ENCODE measurements around the gene APOA1. TPM values are rescaled to one million over a fixed set of nuclear protein-coding genes. Genes with fewer than 3 reads are reported as not detected.

APOA1 gene
- total and polyA plus RNA-seq, 2 of the 4 experiments (the other 2 are of a cell fraction), result 0.18 to 0.89 TPM

DNA sequence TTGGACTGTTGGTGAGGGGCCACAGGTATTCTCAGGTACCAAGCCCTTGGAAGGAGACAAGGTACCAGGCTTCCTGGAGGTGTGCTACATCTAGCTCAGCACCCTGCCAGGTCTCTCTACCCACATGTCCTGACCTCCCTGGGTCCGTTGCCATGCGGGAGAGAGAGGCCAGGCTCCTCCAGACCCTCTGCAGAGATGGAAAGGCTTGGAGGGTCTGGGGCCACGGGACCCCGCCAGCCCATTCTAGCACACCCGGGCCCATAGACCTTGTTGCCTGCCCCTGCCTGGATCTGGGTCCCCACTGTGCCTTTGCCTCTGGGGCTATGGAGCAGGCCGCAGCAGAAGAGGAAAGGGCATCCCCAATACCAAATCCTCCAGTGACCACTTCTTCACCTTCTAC, 10.0 kb downstream of the APOA1 start:
- Histone ChIP-seq H3K14ac (replicated peaks; ENCODE audit: low read depth, low read length) (no peak overlapping the region), H2AK5ac (ENCODE audit: low read depth, low read length) (no peak overlapping the region), H3K4me3 (ENCODE audit: insufficient read depth, low read depth, low read length) (no peak overlapping the region), H3K4ac (ENCODE audit: low read depth, low read length) (no peak overlapping the region), H3K36me3 (ENCODE audit: control insufficient read depth, insufficient read depth, low read length) (no peaks in the 10 kb centered on the region), H3K9me3 (ENCODE audit: control insufficient read depth, insufficient read depth, low read length) (no peaks in the 10 kb centered on the region), H2AFZ (replicated peaks; ENCODE audit: low read length, poor library complexity) (no peak overlapping the region), H2BK5ac (ENCODE audit: low read depth, low read length, poor library complexity, severe bottlenecking) (no peak overlapping the region), H3K79me1 (ENCODE audit: low read depth in 1 of 2, low read length in 2 of 2) (no peaks in the 10 kb centered on the region), H2BK15ac (ENCODE audit: low read depth, low read length) (no peak overlapping the region), H2AK9ac (replicated peaks; ENCODE audit: low read depth, low read length, poor library complexity) (no peak overlapping the region), H4K20me1 (ENCODE audit: insufficient read depth, low read length) (no peaks in the 10 kb centered on the region), H2BK120ac (ENCODE audit: low read depth, low read length) (no peak overlapping the region), H3K27me3 (ENCODE audit: control insufficient read depth, insufficient read depth, low read length) (peaks cover 18% of the 10 kb centered on the region; the same call in 1 of the 2 replicates), H3K56ac (ENCODE audit: extremely low read depth, insufficient read depth, low read length) (no peak overlapping the region), H4K8ac (ENCODE audit: low read depth in 2 of 2, low read length in 2 of 2) (no peak overlapping the region), H3K27ac (ENCODE audit: insufficient read depth, low read length) (no peak overlapping the region), H2BK20ac (ENCODE audit: low read depth, low read length) (no peak overlapping the region), H3K9me1 (ENCODE audit: insufficient read depth, low read length) (no peaks in the 10 kb centered on the region), H3K18ac (ENCODE audit: low read depth, low read length) (no peak overlapping the region), H3K4me1 (ENCODE audit: control insufficient read depth, insufficient read depth, low read length) (peaks cover 4% of the 10 kb centered on the region; the same call in 1 of the 2 replicates), H4K5ac (ENCODE audit: low read depth, low read length) (no peak overlapping the region), H3K23ac (ENCODE audit: low read depth, low read length) (no peak overlapping the region), H3K4me2 (ENCODE audit: low read depth, low read length) (no peak overlapping the region), H4K91ac (ENCODE audit: insufficient read depth, low read depth, low read length) (no peak overlapping the region), H3K9ac (ENCODE audit: low read depth, low read length) (no peak overlapping the region)
- in situ Hi-C loops (cut with MboI; ENCODE audit: low sequenced_read_pairs) (no loop called here), intact Hi-C loops (cut with micrococcal nuclease) (no loop called here), dilution Hi-C loops (cut with HindIII; ENCODE audit: low sequenced_read_pairs, unreplicated experiment) (no loop called here)
- DNase-seq (no peak), ATAC-seq (ENCODE audit: low read depth) (no peak)
- no CpG with 5 or more reads among the region's 6 CpGs for WGBS, 2 experiments (ENCODE audit: extremely low coverage in 2 of 2, insufficient read length in 1 of 2)
- TF ChIP-seq RFX5 (IDR thresholded peaks at IDR 0.05; ENCODE audit: low read depth, low read length) (no peak), CHD1 (IDR thresholded peaks at IDR 0.05; ENCODE audit: low read depth, low read length) (no peak), MXI1 (IDR thresholded peaks at IDR 0.05; ENCODE audit: borderline replicate concordance, low read depth, low read length) (no peak), BHLHE40 (IDR thresholded peaks at IDR 0.05; ENCODE audit: low read depth, low read length) (no peak), RCOR1 (IDR thresholded peaks at IDR 0.05; ENCODE audit: insufficient replicate concordance, low read length) (no peak), RAD21 (IDR thresholded peaks at IDR 0.05; ENCODE audit: low read length) (no peak), SMC3 (IDR thresholded peaks at IDR 0.05; ENCODE audit: low read depth, low read length) (no peak), POLR2A (IDR thresholded peaks at IDR 0.05; ENCODE audit: low read depth, low read length) (no peak), MAFK (IDR thresholded peaks at IDR 0.05; ENCODE audit: low read depth, low read length) (no peak), MAZ (IDR thresholded peaks at IDR 0.05; ENCODE audit: borderline replicate concordance, low read depth, low read length) (no peak), FOS (IDR thresholded peaks at IDR 0.05; ENCODE audit: low read depth, low read length) (no peak), CEBPB (IDR thresholded peaks at IDR 0.05; ENCODE audit: low read depth, low read length) (no peak), NFE2L2 (IDR thresholded peaks at IDR 0.05; ENCODE audit: low read depth, low read length) (no peak)
- TF ChIP-seq, protein P1, sequence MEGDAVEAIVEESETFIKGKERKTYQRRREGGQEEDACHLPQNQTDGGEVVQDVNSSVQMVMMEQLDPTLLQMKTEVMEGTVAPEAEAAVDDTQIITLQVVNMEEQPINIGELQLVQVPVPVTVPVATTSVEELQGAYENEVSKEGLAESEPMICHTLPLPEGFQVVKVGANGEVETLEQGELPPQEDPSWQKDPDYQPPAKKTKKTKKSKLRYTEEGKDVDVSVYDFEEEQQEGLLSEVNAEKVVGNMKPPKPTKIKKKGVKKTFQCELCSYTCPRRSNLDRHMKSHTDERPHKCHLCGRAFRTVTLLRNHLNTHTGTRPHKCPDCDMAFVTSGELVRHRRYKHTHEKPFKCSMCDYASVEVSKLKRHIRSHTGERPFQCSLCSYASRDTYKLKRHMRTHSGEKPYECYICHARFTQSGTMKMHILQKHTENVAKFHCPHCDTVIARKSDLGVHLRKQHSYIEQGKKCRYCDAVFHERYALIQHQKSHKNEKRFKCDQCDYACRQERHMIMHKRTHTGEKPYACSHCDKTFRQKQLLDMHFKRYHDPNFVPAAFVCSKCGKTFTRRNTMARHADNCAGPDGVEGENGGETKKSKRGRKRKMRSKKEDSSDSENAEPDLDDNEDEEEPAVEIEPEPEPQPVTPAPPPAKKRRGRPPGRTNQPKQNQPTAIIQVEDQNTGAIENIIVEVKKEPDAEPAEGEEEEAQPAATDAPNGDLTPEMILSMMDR (conservative IDR thresholded peaks at IDR 0.05; ENCODE audit: low read depth, low read length), result no peak
- TF ChIP-seq, protein P2, sequence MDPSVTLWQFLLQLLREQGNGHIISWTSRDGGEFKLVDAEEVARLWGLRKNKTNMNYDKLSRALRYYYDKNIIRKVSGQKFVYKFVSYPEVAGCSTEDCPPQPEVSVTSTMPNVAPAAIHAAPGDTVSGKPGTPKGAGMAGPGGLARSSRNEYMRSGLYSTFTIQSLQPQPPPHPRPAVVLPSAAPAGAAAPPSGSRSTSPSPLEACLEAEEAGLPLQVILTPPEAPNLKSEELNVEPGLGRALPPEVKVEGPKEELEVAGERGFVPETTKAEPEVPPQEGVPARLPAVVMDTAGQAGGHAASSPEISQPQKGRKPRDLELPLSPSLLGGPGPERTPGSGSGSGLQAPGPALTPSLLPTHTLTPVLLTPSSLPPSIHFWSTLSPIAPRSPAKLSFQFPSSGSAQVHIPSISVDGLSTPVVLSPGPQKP (IDR thresholded peaks at IDR 0.05; ENCODE audit: borderline replicate concordance, low read depth, low read length), result no peak
- TF ChIP-seq, protein P3, sequence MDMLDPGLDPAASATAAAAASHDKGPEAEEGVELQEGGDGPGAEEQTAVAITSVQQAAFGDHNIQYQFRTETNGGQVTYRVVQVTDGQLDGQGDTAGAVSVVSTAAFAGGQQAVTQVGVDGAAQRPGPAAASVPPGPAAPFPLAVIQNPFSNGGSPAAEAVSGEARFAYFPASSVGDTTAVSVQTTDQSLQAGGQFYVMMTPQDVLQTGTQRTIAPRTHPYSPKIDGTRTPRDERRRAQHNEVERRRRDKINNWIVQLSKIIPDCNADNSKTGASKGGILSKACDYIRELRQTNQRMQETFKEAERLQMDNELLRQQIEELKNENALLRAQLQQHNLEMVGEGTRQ (IDR thresholded peaks at IDR 0.05; ENCODE audit: low read depth, low read length), result no peak
- no TSS peak for BruUV-seq (replicated peaks)
- ChIA-PET CTCF (interaction anchor here (1.6 kb wide), 1 partner anchor 9 kb away, joined by 5 read pairs; no protein-coding TSS in a partner anchor), POLR2A (ENCODE audit: unreplicated experiment) (no interaction called here)

Data from IMR-90 (cell line).